SK-N-SH (cell line): Measurements from ENCODE around the gene PNLDC1.

Experiments
- CTCF ChIP-seq: fragments of 200-600 bp; sonication (generic); IDR thresholded peaks from 2 replicates; pipeline ENCODE4 v1.6.1; 2017; ENCODE audit warnings: antibody characterized with exemption, mild to moderate bottlenecking, moderate library complexity
- FOXJ3 ChIP-seq: sonication (generic); formaldehyde crosslinking; IDR thresholded peaks from 2 replicates; pipeline ENCODE4 v1.5.1; 2020; ENCODE audit warnings: mild to moderate bottlenecking, missing genetic modification reagents
- FOXM1 ChIP-seq: IDR thresholded peaks from 2 replicates; pipeline ENCODE4 v1.4.0; 2012; ENCODE audit warnings: low read depth, mild to moderate bottlenecking
- MAX ChIP-seq: IDR thresholded peaks from 2 replicates; pipeline ENCODE4 v1.4.0; 2012; ENCODE audit warnings: low read depth
- NRF1 ChIP-seq: IDR thresholded peaks from 2 replicates; pipeline ENCODE4 v1.6.1; 2012; ENCODE audit warnings: low read depth, mild to moderate bottlenecking, low read length
- POLR2AphosphoS5 ChIP-seq: IDR thresholded peaks from 2 replicates; pipeline ENCODE4 v1.6.1; 2012; ENCODE audit warnings: low read depth, low read length
- RXRA ChIP-seq: IDR thresholded peaks from 2 replicates; pipeline ENCODE4 v1.4.0; 2012; ENCODE audit warnings: low read depth, mild to moderate bottlenecking, borderline replicate concordance
- YY1 ChIP-seq: IDR thresholded peaks from 2 replicates; pipeline ENCODE4 v1.4.0; 2012; ENCODE audit warnings: low read depth, mild to moderate bottlenecking

GRCh38 chr6:159801935-159802334 lies 1.9 kb downstream of the PNLDC1 start:
- TF ChIP-seq FOXJ3 (CRISPR knock-in tag) (no peak), YY1 (no peak), CTCF (no peak), POLR2AphosphoS5 (no peak), MAX (no peak), FOXM1 (no peak), RXRA (no peak), NRF1 (no peak)
